ENCODE results near the gene LILRB5.
A peak's percentile ranks its signal among the peaks of the same experiment; 100 is the strongest.

GRCh38 chr19:54206030-54206830, 50.8 kb downstream of the LILRB5 start:
- no peak for TF ChIP-seq EP300 (IDR thresholded peaks at IDR 0.05; ENCODE audit: low read length)
- no peak for TF ChIP-seq NFIC (IDR thresholded peaks at IDR 0.05)
- TF ChIP-seq NR2C2 (CRISPR knock-in tag; IDR thresholded peaks at IDR 0.05), result no peak
- TF ChIP-seq NR2C2 (tag; IDR thresholded peaks at IDR 0.05), result peak; percentile 19; the same call in 1 of the 2 replicates
- no peak for TF ChIP-seq CTCF (IDR thresholded peaks at IDR 0.05 in 2 of 3, conservative IDR thresholded peaks at IDR 0.05 in 1 of 3; ENCODE audit: insufficient read depth in 2 of 3, low read depth in 1 of 3, low read length in 3 of 3)
- TF ChIP-seq BCL6 (CRISPR knock-in tag; IDR thresholded peaks at IDR 0.05), result no peak
- no peak for TF ChIP-seq ZFP1 (CRISPR knock-in tag; IDR thresholded peaks at IDR 0.05)
- no peak for TF ChIP-seq CTBP1 (IDR thresholded peaks at IDR 0.05; ENCODE audit: borderline replicate concordance)
- no peak for TF ChIP-seq SP1 (CRISPR knock-in tag; IDR thresholded peaks at IDR 0.05)
- no peak for TF ChIP-seq SP2 (IDR thresholded peaks at IDR 0.05; ENCODE audit: extremely low read depth, low read depth, low read length, poor library complexity, severe bottlenecking)
- TF ChIP-seq NONO (IDR thresholded peaks at IDR 0.05; ENCODE audit: low read depth in 2 of 2, low read length in 1 of 2), result no peak
- TF ChIP-seq MEF2D (tag; conservative IDR thresholded peaks at IDR 0.05; ENCODE audit: low read depth), result no peak
